K562 (cell line): ENCODE measurements around the gene MYCBPAP. TPM values are rescaled to one million over a fixed set of nuclear protein-coding genes. Genes with fewer than 3 reads are reported as not detected.

Experiments
- BHLHE40 ChIP-seq: IDR thresholded peaks from 2 replicates; pipeline ENCODE4 v1.6.1; 2011; ENCODE audit warnings: low read length, improper control_type of control experiment
- CBFA2T2 ChIP-seq: fragments of 450-650 bp; conservative IDR thresholded peaks from 2 replicates; pipeline ENCODE4 v1.6.1; 2017; ENCODE audit warnings: mild to moderate bottlenecking
- DPF2 ChIP-seq: fragments of 450-650 bp; IDR thresholded peaks from 2 replicates; pipeline ENCODE4 v1.6.1; 2016
- FOXK2 ChIP-seq, 2 experiments: fragments of 450-650 bp; IDR thresholded peaks in 1 of 2; conservative IDR thresholded peaks in 1 of 2; 2 replicates each; pipeline ENCODE4 v1.6.1; 2016; ENCODE audit warnings: low read depth in 2 of 2, mild to moderate bottlenecking in 1 of 2
- HDAC1 ChIP-seq, 2 experiments: fragments of 450-650 bp; IDR thresholded peaks; 2 replicates each; pipeline ENCODE4 v1.6.1; 2016 to 2017; ENCODE audit warnings: inconsistent platforms in 1 of 2, mild to moderate bottlenecking in 1 of 2, moderate library complexity in 1 of 2
- HDAC3 ChIP-seq: fragments of 450-650 bp; IDR thresholded peaks from 2 replicates; pipeline ENCODE4 v1.6.1; 2018; ENCODE audit warnings: borderline replicate concordance, mild to moderate bottlenecking, moderate library complexity; ENCODE audit not compliant: partially characterized antibody
- KDM4B ChIP-seq, 2 experiments: fragments of 450-650 bp in 1 of 2; sonication (generic) in 1 of 2; IDR thresholded peaks; 2 replicates each; pipeline ENCODE4 v1.6.1; 2016 to 2017; ENCODE audit warnings: borderline replicate concordance in 2 of 2, antibody characterized with exemption in 1 of 2, low read depth in 1 of 2, mild to moderate bottlenecking in 1 of 2
- MCM2 ChIP-seq: fragments of 450-650 bp; IDR thresholded peaks from 2 replicates; pipeline ENCODE4 v1.6.1; 2017; ENCODE audit warnings: low read depth, mild to moderate bottlenecking
- PML ChIP-seq: IDR thresholded peaks from 2 replicates; pipeline ENCODE4 v1.6.1; 2012; ENCODE audit warnings: low read length, inconsistent platforms
- SIX5 ChIP-seq, 2 experiments: IDR thresholded peaks; 2 replicates each; pipeline ENCODE4 v1.6.1; 2011; ENCODE audit warnings: low read length in 2 of 2, borderline replicate concordance in 1 of 2, low read depth in 1 of 2, mild to moderate bottlenecking in 1 of 2, moderate library complexity in 1 of 2; ENCODE audit not compliant: insufficient read depth in 1 of 2
- SLC30A9 ChIP-seq: fragments of 250-450 bp; sonication (Bioruptor Pico); IDR thresholded peaks from 2 replicates; pipeline ENCODE4 v1.8.0; 2022; ENCODE audit warnings: mild to moderate bottlenecking, moderate library complexity
- TAF7 ChIP-seq: fragments of 450-650 bp; IDR thresholded peaks from 2 replicates; pipeline ENCODE4 v1.6.1; 2016; ENCODE audit warnings: missing genetic modification characterization, missing compliant biosample characterization
- YBX1 ChIP-seq: fragments of 450-650 bp; IDR thresholded peaks from 2 replicates; pipeline ENCODE4 v1.7.1; 2016; ENCODE audit warnings: mild to moderate bottlenecking
- YY1 ChIP-seq, 3 experiments: IDR thresholded peaks; 2 replicates each; pipeline ENCODE4 v1.6.1; 2011; ENCODE audit warnings: low read length in 2 of 3, mild to moderate bottlenecking in 2 of 3, moderate library complexity in 2 of 3, borderline replicate concordance in 1 of 3, control low read depth in 1 of 3, low read depth in 1 of 3; ENCODE audit not compliant: insufficient read depth in 3 of 3, insufficient replicate concordance in 2 of 3, control insufficient read depth in 1 of 3, insufficient read length in 1 of 3; ENCODE audit errors: extremely low read depth in 1 of 3
- ZNF431 ChIP-seq: sonication (generic); formaldehyde crosslinking; IDR thresholded peaks from 2 replicates; pipeline ENCODE4 v1.8.0; 2022; ENCODE audit warnings: mild to moderate bottlenecking, missing genetic modification reagents
- polyA plus RNA-seq, 8 experiments: library from polyadenylated mRNA; depleted of rRNA in 4 of 8; stranded (reverse) in 5 of 8; unstranded in 3 of 8; fragments of >200 nt; fragmentation: Nextera tagmentation in 2 of 8; fragmentation: Illumina TruSeq in 1 of 8; extraction: Ambion mirVana in 2 of 8; extraction: Trizol in 1 of 8; gene quantifications; 2 replicates each; pipeline versions ENCODE4 v1.2.1 to v1.2.3, GENCODE V29; 2011 to 2014; ENCODE audit warnings: inconsistent platforms in 1 of 8, missing spikeins in 1 of 8
- total RNA-seq, 7 experiments: library from RNA; depleted of rRNA in 6 of 7; stranded (reverse); fragments of >200 nt in 6 of 7; fragmentation: Illumina TruSeq in 2 of 7; extraction: Trizol in 2 of 7; gene quantifications; 2 replicates each; pipeline versions ENCODE4 v1.2.1 to v1.2.3, GENCODE V29; 2011 to 2021; ENCODE audit warnings: low replicate concordance in 1 of 7
- TF ChIP-seq, protein P1 (sequence below), 2 experiments: IDR thresholded peaks in 1 of 2; conservative IDR thresholded peaks in 1 of 2; 2 replicates each; pipeline ENCODE4 v1.6.1; 2016; ENCODE audit warnings: low read depth in 2 of 2, mild to moderate bottlenecking in 1 of 2, missing compliant biosample characterization in 1 of 2, missing genetic modification characterization in 1 of 2, moderate library complexity in 1 of 2
- TF ChIP-seq, protein P2 (sequence below): sonication (generic); IDR thresholded peaks from 2 replicates; pipeline ENCODE4 v1.6.1; 2016
- TF ChIP-seq, protein P3 (sequence below): fragments of 250-450 bp; sonication (Bioruptor Pico); IDR thresholded peaks from 2 replicates; pipeline ENCODE4 v1.4.0; 2020; ENCODE audit warnings: mild to moderate bottlenecking, moderate library complexity, borderline replicate concordance

Gene MYCBPAP
- total and polyA plus RNA-seq, 9 of the 15 experiments (the other 6 are each of a cell fraction or from before 2014, with no cell fraction given) = not detected

DNA sequence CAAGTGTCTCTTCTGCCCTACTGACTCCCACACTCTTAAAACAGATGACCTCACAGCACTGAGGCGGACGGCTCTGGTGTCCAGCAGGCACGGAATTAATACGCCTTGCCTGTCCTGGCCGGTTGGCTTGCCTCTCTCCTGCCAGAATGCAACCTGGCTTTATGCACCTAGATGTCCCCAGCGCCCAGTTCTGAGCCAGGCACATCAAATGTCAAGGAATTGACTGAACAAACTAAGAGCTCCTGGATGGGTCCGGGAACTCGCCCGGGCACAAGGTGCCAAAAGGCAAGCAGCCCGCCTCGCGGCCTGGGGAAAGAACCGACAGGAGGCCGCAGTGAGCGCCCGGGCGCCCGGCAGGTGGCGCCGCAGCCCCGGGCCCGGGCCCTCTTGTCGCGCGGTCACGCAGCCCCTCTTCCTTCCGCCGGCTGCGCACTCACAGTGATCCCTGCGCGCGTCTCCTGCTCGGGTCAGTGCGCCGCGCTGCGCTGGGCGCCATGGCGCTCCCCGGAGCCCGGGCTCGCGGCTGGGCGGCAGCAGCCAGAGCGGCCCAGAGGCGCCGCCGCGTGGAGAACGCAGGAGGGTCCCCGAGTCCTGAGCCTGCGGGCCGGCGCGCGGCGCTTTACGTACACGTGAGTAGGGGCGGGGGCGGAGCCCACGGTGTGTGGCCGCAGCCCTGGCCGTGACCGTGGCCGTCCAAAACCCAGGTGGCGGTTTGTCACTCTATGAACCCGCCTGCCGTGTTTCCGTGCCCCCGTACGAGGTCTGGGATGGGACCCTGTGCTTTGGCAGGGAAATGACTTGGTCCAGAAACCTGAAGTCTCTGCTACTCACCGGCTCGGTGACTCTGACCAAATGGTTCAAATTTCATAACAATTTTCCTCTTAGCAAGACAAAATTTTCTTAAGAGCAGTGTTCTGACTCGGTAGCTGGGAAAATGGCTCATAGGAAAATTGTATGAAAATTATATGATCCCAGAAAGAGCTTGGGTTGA, 29.6 kb upstream of the MYCBPAP start, which contains the start of gene RSAD1 (continued):
- TF ChIP-seq, protein P1, sequence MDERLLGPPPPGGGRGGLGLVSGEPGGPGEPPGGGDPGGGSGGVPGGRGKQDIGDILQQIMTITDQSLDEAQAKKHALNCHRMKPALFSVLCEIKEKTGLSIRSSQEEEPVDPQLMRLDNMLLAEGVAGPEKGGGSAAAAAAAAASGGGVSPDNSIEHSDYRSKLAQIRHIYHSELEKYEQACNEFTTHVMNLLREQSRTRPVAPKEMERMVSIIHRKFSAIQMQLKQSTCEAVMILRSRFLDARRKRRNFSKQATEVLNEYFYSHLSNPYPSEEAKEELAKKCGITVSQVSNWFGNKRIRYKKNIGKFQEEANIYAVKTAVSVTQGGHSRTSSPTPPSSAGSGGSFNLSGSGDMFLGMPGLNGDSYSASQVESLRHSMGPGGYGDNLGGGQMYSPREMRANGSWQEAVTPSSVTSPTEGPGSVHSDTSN (CRISPR knock-in tag; IDR thresholded peaks at IDR 0.05; ENCODE audit: low read depth) = no peak
- TF ChIP-seq, protein P1 (tag; conservative IDR thresholded peaks at IDR 0.05; ENCODE audit: low read depth) = no peak
- no peak for TF ChIP-seq FOXK2 (conservative IDR thresholded peaks at IDR 0.05 in 1 of 2, IDR thresholded peaks at IDR 0.05 in 1 of 2; ENCODE audit: low read depth in 2 of 2)
- peak in 1 of 2 experiments; percentile 69; a peak in 1 of 4 replicates for TF ChIP-seq HDAC1 (IDR thresholded peaks at IDR 0.05)
- TF ChIP-seq MCM2 = no peak
- TF ChIP-seq YY1 (IDR thresholded peaks at IDR 0.05; ENCODE audit: borderline replicate concordance in 1 of 3, control insufficient read depth in 1 of 3, extremely low read depth in 1 of 3, insufficient read depth in 3 of 3, insufficient read length in 1 of 3, insufficient replicate concordance in 2 of 3, low read depth in 1 of 3, low read length in 2 of 3) = peak; percentile 58 to 94 (median 92)
- TF ChIP-seq, protein P2, sequence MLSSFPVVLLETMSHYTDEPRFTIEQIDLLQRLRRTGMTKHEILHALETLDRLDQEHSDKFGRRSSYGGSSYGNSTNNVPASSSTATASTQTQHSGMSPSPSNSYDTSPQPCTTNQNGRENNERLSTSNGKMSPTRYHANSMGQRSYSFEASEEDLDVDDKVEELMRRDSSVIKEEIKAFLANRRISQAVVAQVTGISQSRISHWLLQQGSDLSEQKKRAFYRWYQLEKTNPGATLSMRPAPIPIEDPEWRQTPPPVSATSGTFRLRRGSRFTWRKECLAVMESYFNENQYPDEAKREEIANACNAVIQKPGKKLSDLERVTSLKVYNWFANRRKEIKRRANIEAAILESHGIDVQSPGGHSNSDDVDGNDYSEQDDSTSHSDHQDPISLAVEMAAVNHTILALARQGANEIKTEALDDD = no peak
- no peak for TF ChIP-seq TAF7 (tag)
- peak in 1 of 2 experiments; percentile 26; a peak in 1 of 4 replicates for TF ChIP-seq KDM4B (IDR thresholded peaks at IDR 0.05; ENCODE audit: borderline replicate concordance in 2 of 2, low read depth in 1 of 2)
- TF ChIP-seq SLC30A9 = no peak
- TF ChIP-seq DPF2 = no peak
- no peak for TF ChIP-seq SIX5 (IDR thresholded peaks at IDR 0.05; ENCODE audit: borderline replicate concordance in 1 of 2, insufficient read depth in 1 of 2, low read depth in 1 of 2, low read length in 2 of 2)
- no peak for TF ChIP-seq YBX1
- peak; percentile 82 for TF ChIP-seq ZNF431
- no peak for TF ChIP-seq CBFA2T2
- TF ChIP-seq PML = no peak
- TF ChIP-seq, protein P3, sequence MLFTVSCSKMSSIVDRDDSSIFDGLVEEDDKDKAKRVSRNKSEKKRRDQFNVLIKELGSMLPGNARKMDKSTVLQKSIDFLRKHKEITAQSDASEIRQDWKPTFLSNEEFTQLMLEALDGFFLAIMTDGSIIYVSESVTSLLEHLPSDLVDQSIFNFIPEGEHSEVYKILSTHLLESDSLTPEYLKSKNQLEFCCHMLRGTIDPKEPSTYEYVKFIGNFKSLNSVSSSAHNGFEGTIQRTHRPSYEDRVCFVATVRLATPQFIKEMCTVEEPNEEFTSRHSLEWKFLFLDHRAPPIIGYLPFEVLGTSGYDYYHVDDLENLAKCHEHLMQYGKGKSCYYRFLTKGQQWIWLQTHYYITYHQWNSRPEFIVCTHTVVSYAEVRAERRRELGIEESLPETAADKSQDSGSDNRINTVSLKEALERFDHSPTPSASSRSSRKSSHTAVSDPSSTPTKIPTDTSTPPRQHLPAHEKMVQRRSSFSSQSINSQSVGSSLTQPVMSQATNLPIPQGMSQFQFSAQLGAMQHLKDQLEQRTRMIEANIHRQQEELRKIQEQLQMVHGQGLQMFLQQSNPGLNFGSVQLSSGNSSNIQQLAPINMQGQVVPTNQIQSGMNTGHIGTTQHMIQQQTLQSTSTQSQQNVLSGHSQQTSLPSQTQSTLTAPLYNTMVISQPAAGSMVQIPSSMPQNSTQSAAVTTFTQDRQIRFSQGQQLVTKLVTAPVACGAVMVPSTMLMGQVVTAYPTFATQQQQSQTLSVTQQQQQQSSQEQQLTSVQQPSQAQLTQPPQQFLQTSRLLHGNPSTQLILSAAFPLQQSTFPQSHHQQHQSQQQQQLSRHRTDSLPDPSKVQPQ (CRISPR knock-in tag) = no peak; the same call in 1 of the 2 replicates
- TF ChIP-seq HDAC3 = no peak
- peak; percentile 99 for TF ChIP-seq BHLHE40
